GM12878 (cell line): ENCODE measurements around the gene B3GALNT2. TPM values are rescaled to one million over a fixed set of nuclear protein-coding genes. Genes with fewer than 3 reads are reported as not detected.

ENCODE experiments used
- ATAC-seq: fragments of 200-7000 bp; cut with Tn5 transposase; 3 replicates; pipeline ENCODE4 v1.9.1; 2020; ENCODE audit warnings: mild to moderate bottlenecking, moderate library complexity
- BruUV-seq: library from RNA; stranded (reverse); fragments of 400-500 nt; replicated peaks from 2 replicates; lab custom pipeline; 2021; lab: Mats Ljungman, UMichigan
- CTCF ChIA-PET: fragments of 300-600 bp; sonication (Branson Sonifier 250); formaldehyde crosslinking; extraction: SDS; loops from one replicate; lab custom pipeline; 2021; ENCODE audit warnings: inconsistent platforms; lab: Yijun Ruan, JAX
- POLR2A ChIA-PET: fragments of 350-600 bp; formaldehyde crosslinking; extraction: SDS; loops from one replicate; lab custom pipeline; 2021; ENCODE audit warnings: inconsistent platforms; lab: Charles Lee
- RAD21 ChIA-PET: fragments of 300-600 bp; sonication (Branson Sonifier 250); formaldehyde crosslinking; loops from one replicate; lab custom pipeline; 2023; ENCODE audit warnings: antibody characterized with exemption; ENCODE audit not compliant: unreplicated experiment; lab: Charles Lee
- SMC1A ChIA-PET: fragments of 300-600 bp; sonication (Branson Sonifier 250); formaldehyde crosslinking; loops from one replicate; lab custom pipeline; 2023; ENCODE audit not compliant: unreplicated experiment, uncharacterized antibody; lab: Charles Lee
- DNase-seq: peaks from one replicate; pipeline ENCODE4 v3.0.0-alpha.2; 2011; ENCODE audit warnings: low read depth, low spot score
- FAIRE-seq: peaks from 3 replicates; lab custom pipeline; 2011; peaks lifted over from hg19 to GRCh38; lab: Jason Lieb, UNC
- H2AFZ ChIP-seq: 2 replicates; pipeline ENCODE4 v1.6.0; 2011; ENCODE audit warnings: low read depth, low read length, control low read depth; ENCODE audit not compliant: control insufficient read depth
- H3K27ac ChIP-seq: 2 replicates; pipeline ENCODE4 v1.5.1; 2011; ENCODE audit warnings: control low read depth; ENCODE audit not compliant: control insufficient read depth, insufficient read depth
- H3K27me3 ChIP-seq, 2 experiments: replicated peaks in 1 of 2; 2 replicates each; pipeline versions ENCODE4 v1.6.0 to v1.6.1; 2011; ENCODE audit warnings: low read length in 1 of 2; ENCODE audit not compliant: control insufficient read depth in 2 of 2, insufficient read depth in 2 of 2
- H3K36me3 ChIP-seq, 2 experiments: 2 replicates each; pipeline ENCODE4 v1.5.1; 2011; ENCODE audit warnings: low read length in 1 of 2; ENCODE audit not compliant: control insufficient read depth in 2 of 2, insufficient read depth in 2 of 2
- H3K4me1 ChIP-seq: 2 replicates; pipeline ENCODE4 v1.6.1; 2011; ENCODE audit warnings: mild to moderate bottlenecking, low read length, moderate library complexity, mixed read lengths; ENCODE audit not compliant: control insufficient read depth, insufficient read depth
- H3K4me2 ChIP-seq: 2 replicates; pipeline ENCODE4 v1.6.0; 2011; ENCODE audit warnings: control low read depth; ENCODE audit not compliant: control insufficient read depth, insufficient read depth
- H3K4me3 ChIP-seq: fragments of 200-600 bp; sonication (generic); 2 replicates; pipeline ENCODE4 v1.5.1; 2016
- H3K79me2 ChIP-seq: 2 replicates; pipeline ENCODE4 v1.6.0; 2011; ENCODE audit warnings: low read length; ENCODE audit not compliant: control insufficient read depth, insufficient read depth
- H3K9ac ChIP-seq: 2 replicates; pipeline ENCODE4 v1.8.0; 2011; ENCODE audit warnings: low read length, control low read depth, mixed read lengths; ENCODE audit not compliant: control insufficient read depth, insufficient read depth
- H3K9me3 ChIP-seq: replicated peaks from 3 replicates; pipeline ENCODE4 v1.5.1; 2011; ENCODE audit warnings: mild to moderate bottlenecking, low read length; ENCODE audit not compliant: control insufficient read depth, insufficient read depth
- H4K20me1 ChIP-seq: 2 replicates; pipeline ENCODE4 v1.6.0; 2011; ENCODE audit not compliant: control insufficient read depth, insufficient read depth
- IRF4 ChIP-seq: IDR thresholded peaks from 2 replicates; pipeline ENCODE4 v1.6.1; 2011; ENCODE audit warnings: low read depth, low read length
- MTA3 ChIP-seq: IDR thresholded peaks from 2 replicates; pipeline ENCODE4 v1.6.1; 2012; ENCODE audit warnings: low read length, inconsistent platforms, borderline replicate concordance
- SIN3A ChIP-seq: IDR thresholded peaks from 2 replicates; pipeline ENCODE4 v1.6.1; 2012; ENCODE audit warnings: low read depth, low read length, improper control_type of control experiment
- SMAD1 ChIP-seq: fragments of 450-650 bp; IDR thresholded peaks from 2 replicates; pipeline ENCODE4 v1.6.1; 2018; ENCODE audit warnings: mild to moderate bottlenecking, low read depth; ENCODE audit not compliant: partially characterized antibody
- WGBS: methylation state at CpG from one replicate; pipeline ENCODE4 v1.1.6; 2016; ENCODE audit warnings: low lambda C conversion rate; ENCODE audit not compliant: insufficient replicate concordance, insufficient coverage; ENCODE audit errors: missing lambda C conversion rate; 5-methylcytosine and 5-hydroxymethylcytosine counted together
- in situ Hi-C: fragments of 300-500 bp; cut with MboI; formaldehyde crosslinking; loops from 9 replicates; pipeline ENCODE4 v1.14.3; 2018; ENCODE audit warnings: mixed read lengths
- intact Hi-C: fragments of 100-400 bp; cut with micrococcal nuclease; formaldehyde crosslinking; loops from one replicate; pipeline ENCODE4 v1.14.2; 2022; ENCODE audit not compliant: unreplicated experiment
- polyA plus RNA-seq, 11 experiments: library from polyadenylated mRNA; depleted of rRNA in 4 of 11; unstranded in 6 of 11; stranded (reverse) in 5 of 11; fragments of >200 nt; fragmentation: Nextera tagmentation in 4 of 11; fragmentation: Illumina TruSeq in 1 of 11; extraction: Ambion mirVana in 4 of 11; extraction: Trizol in 1 of 11; gene quantifications; 1 replicate in 1 of 11; 2 replicates in 10 of 11; pipeline versions ENCODE4 v1.2.1 to v1.2.3, GENCODE V29; 2011 to 2016; ENCODE audit warnings: inconsistent platforms in 2 of 11, missing spikeins in 2 of 11, low read depth in 1 of 11
- total RNA-seq, 4 experiments: library from RNA; depleted of rRNA in 3 of 4; stranded (reverse); fragments of >200 nt in 3 of 4; fragmentation: Illumina TruSeq in 1 of 4; extraction: Trizol in 1 of 4; gene quantifications; 2 replicates each; pipeline versions ENCODE4 v1.2.1 to v1.2.3, GENCODE V29; 2013 to 2021
- TF ChIP-seq, protein P1 (sequence below): fragments of 450-650 bp; conservative IDR thresholded peaks from 2 replicates; pipeline ENCODE4 v1.6.1; 2017; ENCODE audit warnings: mild to moderate bottlenecking, moderate library complexity

Gene B3GALNT2
- total and polyA plus RNA-seq, 10 of the 15 experiments (the other 5 are each of a cell fraction or from before 2014, with no cell fraction given) = 0.77 to 19.7 (median 12.7) TPM

GRCh38 chr1:235402457-235403200, 101.6 kb downstream of the B3GALNT2 start:
- H3K4me2 ChIP-seq = no peak overlapping the region
- ChIA-PET RAD21 (no interaction called here), POLR2A (interaction anchor here (0.5 kb wide), 2 partner anchors 17 to 257 kb away, joined by 3 read pairs; no protein-coding TSS in a partner anchor), SMC1A (no interaction called here), CTCF (interaction anchor here (1.8 kb wide), 1 partner anchor 13 kb away, joined by 10 read pairs; no protein-coding TSS in a partner anchor)
- H3K79me2 ChIP-seq = no peaks in the 10 kb centered on the region; the same call in 1 of the 2 replicates
- intact Hi-C loops = no loop called here
- 98% methylated on average over 7 of the region's 7 CpGs for WGBS
- in situ Hi-C loops = no loop called here
- H3K27ac ChIP-seq = no peak overlapping the region
- ATAC-seq (no peak), FAIRE-seq (no peak), DNase-seq (no peak)
- no peaks in the 10 kb centered on the region for H4K20me1 ChIP-seq
- no TSS peak for BruUV-seq
- no peaks in the 10 kb centered on the region for H3K9me3 ChIP-seq
- H2AFZ ChIP-seq = no peak overlapping the region
- TF ChIP-seq SMAD1 = no peak
- TF ChIP-seq SIN3A = no peak
- TF ChIP-seq IRF4 = no peak
- TF ChIP-seq, protein P1, sequence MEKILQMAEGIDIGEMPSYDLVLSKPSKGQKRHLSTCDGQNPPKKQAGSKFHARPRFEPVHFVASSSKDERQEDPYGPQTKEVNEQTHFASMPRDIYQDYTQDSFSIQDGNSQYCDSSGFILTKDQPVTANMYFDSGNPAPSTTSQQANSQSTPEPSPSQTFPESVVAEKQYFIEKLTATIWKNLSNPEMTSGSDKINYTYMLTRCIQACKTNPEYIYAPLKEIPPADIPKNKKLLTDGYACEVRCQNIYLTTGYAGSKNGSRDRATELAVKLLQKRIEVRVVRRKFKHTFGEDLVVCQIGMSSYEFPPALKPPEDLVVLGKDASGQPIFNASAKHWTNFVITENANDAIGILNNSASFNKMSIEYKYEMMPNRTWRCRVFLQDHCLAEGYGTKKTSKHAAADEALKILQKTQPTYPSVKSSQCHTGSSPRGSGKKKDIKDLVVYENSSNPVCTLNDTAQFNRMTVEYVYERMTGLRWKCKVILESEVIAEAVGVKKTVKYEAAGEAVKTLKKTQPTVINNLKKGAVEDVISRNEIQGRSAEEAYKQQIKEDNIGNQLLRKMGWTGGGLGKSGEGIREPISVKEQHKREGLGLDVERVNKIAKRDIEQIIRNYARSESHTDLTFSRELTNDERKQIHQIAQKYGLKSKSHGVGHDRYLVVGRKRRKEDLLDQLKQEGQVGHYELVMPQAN = no peak
- no peak for TF ChIP-seq MTA3
- H3K4me3 ChIP-seq = no peak overlapping the region
- H3K4me1 ChIP-seq = no peaks in the 10 kb centered on the region
- H3K36me3 ChIP-seq = peaks cover 2% of the 10 kb centered on the region in 2 experiments; a peak in 2 of 4 replicates
- H3K9ac ChIP-seq = no peak overlapping the region
- no peaks in the 10 kb centered on the region for H3K27me3 ChIP-seq
